ENCODE data around the gene EIF5A2.
A peak's percentile ranks its signal among the peaks of the same experiment; 100 is the strongest.

Gene EIF5A2

GRCh38 chr3:170876537-170876936 lies 31.9 kb downstream of the EIF5A2 start:
- Mint-ChIP-seq H3K27me3 (no peaks in the 10 kb centered on the region), H3K4me1 (no peaks in the 10 kb centered on the region), H3K9me3 (no peaks in the 10 kb centered on the region), H3K36me3 (ENCODE audit: low read depth) (no peaks in the 10 kb centered on the region), H3K27ac (no peak overlapping the region), H3K4me3 (no peak overlapping the region)
- ATAC-seq: no peak
- DNase-seq: no peak

- Mint-ChIP-seq H3K27ac (peak within 1 kb of the TSS; percentile 99), H3K27me3 (no peaks in the 10 kb centered on the region), H3K9me3 (no peaks in the 10 kb centered on the region), H3K36me3 (ENCODE audit: low read depth) (peaks cover 47% of the 10 kb centered on the region), H3K4me1 (peaks cover 28% of the 10 kb centered on the region), H3K4me3 (peak within 1 kb of the TSS; percentile 96)
- DNase-seq (peak; percentile 93), ATAC-seq (peak; percentile 92)
Observed at GRCh38 chr3:170869645-170870593, 38.5 kb downstream of the EIF5A2 start, which contains the start of gene RPL22L1. RPL22L1 (minus strand) TSS chr3:170870195; CDS start chr3:170870167, 28 bp downstream.

GRCh38 chr3:170869239-170869590 lies 39.2 kb downstream of the EIF5A2 start:
- H3K27me3 Mint-ChIP-seq: no peaks in the 10 kb centered on the region
- H3K36me3 Mint-ChIP-seq (ENCODE audit: low read depth): peaks cover 49% of the 10 kb centered on the region
- ATAC-seq (no peak), DNase-seq (no peak)
- peak overlapping the region; percentile 99 for H3K27ac Mint-ChIP-seq
- H3K4me1 Mint-ChIP-seq: peaks cover 28% of the 10 kb centered on the region
- no peaks in the 10 kb centered on the region for H3K9me3 Mint-ChIP-seq
- H3K4me3 Mint-ChIP-seq: peak overlapping the region; percentile 96

GRCh38 chr3:170868577-170869238 lies 39.7 kb downstream of the EIF5A2 start:
- peak overlapping the region; percentile 96 for H3K4me3 Mint-ChIP-seq
- peak overlapping the region; percentile 99 for H3K27ac Mint-ChIP-seq
- H3K4me1 Mint-ChIP-seq: peaks cover 28% of the 10 kb centered on the region
- ATAC-seq (no peak), DNase-seq (peak; percentile 20)
- H3K9me3 Mint-ChIP-seq: no peaks in the 10 kb centered on the region
- no peaks in the 10 kb centered on the region for H3K27me3 Mint-ChIP-seq
- peaks cover 49% of the 10 kb centered on the region for H3K36me3 Mint-ChIP-seq (ENCODE audit: low read depth)

- no peak for DNase-seq
- H3K4me3 Mint-ChIP-seq: peak overlapping the region; percentile 96
Observed at GRCh38 chr3:170867143-170867937, 41.1 kb downstream of the EIF5A2 start.

GRCh38 chr3:170866499-170866898 lies 41.9 kb downstream of the EIF5A2 start:
- Mint-ChIP-seq H3K4me1 (peaks cover 28% of the 10 kb centered on the region), H3K27ac (peak overlapping the region; percentile 99), H3K36me3 (ENCODE audit: low read depth) (peaks cover 49% of the 10 kb centered on the region), H3K9me3 (no peaks in the 10 kb centered on the region), H3K4me3 (peak overlapping the region; percentile 96), H3K27me3 (no peaks in the 10 kb centered on the region)
- DNase-seq (no peak), ATAC-seq (no peak)

More at GRCh38 chr3:170867143-170867937, 41.1 kb downstream of the EIF5A2 start:
- Mint-ChIP-seq H3K4me1 (peaks cover 28% of the 10 kb centered on the region), H3K9me3 (no peaks in the 10 kb centered on the region), H3K27ac (peak overlapping the region; percentile 99), H3K36me3 (ENCODE audit: low read depth) (peaks cover 49% of the 10 kb centered on the region), H3K27me3 (no peaks in the 10 kb centered on the region)
- ATAC-seq: no peak

- Mint-ChIP-seq H3K36me3 (ENCODE audit: low read depth) (peaks cover 49% of the 10 kb centered on the region), H3K9me3 (no peaks in the 10 kb centered on the region), H3K27ac (peak overlapping the region; percentile 44), H3K4me1 (peaks cover 21% of the 10 kb centered on the region), H3K27me3 (no peaks in the 10 kb centered on the region), H3K4me3 (peak overlapping the region; percentile 37)
- no peak for DNase-seq
- no peak for ATAC-seq
Observed at GRCh38 chr3:170865209-170866094, 43.0 kb downstream of the EIF5A2 start.

- Mint-ChIP-seq H3K36me3 (ENCODE audit: low read depth) (peaks cover 45% of the 10 kb centered on the region), H3K4me3 (no peak overlapping the region), H3K9me3 (no peaks in the 10 kb centered on the region), H3K27ac (peak overlapping the region; percentile 34), H3K4me1 (peaks cover 15% of the 10 kb centered on the region), H3K27me3 (no peaks in the 10 kb centered on the region)
- ATAC-seq: peak; percentile 30
- no peak for DNase-seq
Observed at GRCh38 chr3:170864525-170865208, 43.8 kb downstream of the EIF5A2 start.

GRCh38 chr3:170863816-170864215 lies 44.6 kb downstream of the EIF5A2 start:
- Mint-ChIP-seq H3K9me3 (no peaks in the 10 kb centered on the region), H3K27ac (no peak overlapping the region), H3K4me3 (no peak overlapping the region), H3K36me3 (ENCODE audit: low read depth) (peaks cover 36% of the 10 kb centered on the region), H3K4me1 (peaks cover 15% of the 10 kb centered on the region), H3K27me3 (no peaks in the 10 kb centered on the region)
- ATAC-seq (no peak), DNase-seq (no peak)

- no peaks in the 10 kb centered on the region for H3K27me3 Mint-ChIP-seq
- DNase-seq (no peak), ATAC-seq (peak; percentile 15)
- H3K9me3 Mint-ChIP-seq: no peaks in the 10 kb centered on the region
- H3K27ac Mint-ChIP-seq: no peak overlapping the region
- no peak overlapping the region for H3K4me3 Mint-ChIP-seq
- peaks cover 27% of the 10 kb centered on the region for H3K36me3 Mint-ChIP-seq (ENCODE audit: low read depth)
- H3K4me1 Mint-ChIP-seq: peaks cover 18% of the 10 kb centered on the region
Observed at GRCh38 chr3:170862618-170863374, 45.6 kb downstream of the EIF5A2 start.

GRCh38 chr3:170858599-170858998 lies 49.8 kb downstream of the EIF5A2 start:
- Mint-ChIP-seq H3K36me3 (ENCODE audit: low read depth) (no peaks in the 10 kb centered on the region), H3K4me3 (no peak overlapping the region), H3K27ac (no peak overlapping the region), H3K9me3 (no peaks in the 10 kb centered on the region), H3K27me3 (peaks cover 5% of the 10 kb centered on the region), H3K4me1 (peaks cover 16% of the 10 kb centered on the region)
- no peak for ATAC-seq
- no peak for DNase-seq

- peaks cover 5% of the 10 kb centered on the region for H3K27me3 Mint-ChIP-seq
- DNase-seq (no peak), ATAC-seq (no peak)
- H3K4me1 Mint-ChIP-seq: peaks cover 8% of the 10 kb centered on the region
- H3K36me3 Mint-ChIP-seq (ENCODE audit: low read depth): no peaks in the 10 kb centered on the region
- no peak overlapping the region for H3K27ac Mint-ChIP-seq
- no peaks in the 10 kb centered on the region for H3K9me3 Mint-ChIP-seq
- no peak overlapping the region for H3K4me3 Mint-ChIP-seq
Observed at GRCh38 chr3:170852324-170852723, 56.1 kb downstream of the EIF5A2 start.
